Spleen (tissue), 7 donors: ENCODE results near the gene POLD3.

Source experiments
- CTCF ChIP-seq, 11 experiments: fragments of 200-600 bp in 7 of 11; fragments of 450-650 bp in 4 of 11; sonication (generic) in 4 of 11; IDR thresholded peaks in 8 of 11; conservative IDR thresholded peaks in 3 of 11; 1 replicate in 7 of 11; 2 replicates in 4 of 11; pipeline versions ENCODE4 v1.4.0 to v1.8.0; 2016 to 2021; ENCODE audit warnings: antibody characterized with exemption in 11 of 11, inconsistent platforms in 4 of 11, mild to moderate bottlenecking in 1 of 11
- POLR2A ChIP-seq, 3 donors: fragments of 450-650 bp; IDR thresholded peaks; one replicate each; pipeline ENCODE4 v1.5.1; 2017; ENCODE audit warnings: antibody characterized with exemption in 3 of 3, mild to moderate bottlenecking in 1 of 3
- POLR2AphosphoS5 ChIP-seq, 3 donors: sonication (generic); formaldehyde crosslinking; IDR thresholded peaks; one replicate each; pipeline ENCODE4 v1.5.1; 2017; ENCODE audit warnings: antibody characterized with exemption in 3 of 3
- donor health status: DM: no; HTN: no; CAD: no; lungs with moderate emphysema.
- donor health status: DM: no; HTN: no; CAD: no.
- donor health status: DM: no; HTN: no; CAD: no.

GRCh38 chr11:74633406-74634393, 41.3 kb downstream of the POLD3 start:
- TF ChIP-seq CTCF (IDR thresholded peaks at IDR 0.05 in 8 of 11, conservative IDR thresholded peaks at IDR 0.05 in 3 of 11), result no peak
- TF ChIP-seq POLR2A (IDR thresholded peaks at IDR 0.05), result no peak
- no peak for TF ChIP-seq POLR2AphosphoS5 (IDR thresholded peaks at IDR 0.05)
